Measurements from ENCODE around the gene PRR36.

PRR36 gene

GRCh38 chr19:7858109-7858770 is 15.9 kb downstream of the PRR36 start:
- DNase-seq, result peak; percentile 22

- DNase-seq, result no peak
These were observed 16.5 kb downstream of the PRR36 start for GRCh38 chr19:7857727-7858108.

GRCh38 chr19:7856679-7857663 is 17.2 kb downstream of the PRR36 start:
- no peak for DNase-seq

GRCh38 chr19:7856109-7856591 is 18.0 kb downstream of the PRR36 start:
- peak; percentile 7 for DNase-seq

GRCh38 chr19:7855426-7856108 is 18.6 kb downstream of the PRR36 start:
- no peak for DNase-seq

GRCh38 chr19:7853770-7854128 is 20.4 kb downstream of the PRR36 start:
- no peak for DNase-seq

- peak; percentile 64 for DNase-seq
These were observed 21.1 kb downstream of the PRR36 start for GRCh38 chr19:7852851-7853769.

- DNase-seq, result no peak
These were observed 22.3 kb downstream of the PRR36 start for GRCh38 chr19:7851623-7852500.

- no peak for DNase-seq
These were observed 23.1 kb downstream of the PRR36 start for GRCh38 chr19:7850945-7851622.

GRCh38 chr19:7850000-7850813 is 24.0 kb downstream of the PRR36 start:
- peak; percentile 61 for DNase-seq

- no peak for DNase-seq
These were observed 24.6 kb downstream of the PRR36 start for GRCh38 chr19:7849631-7849999.

- no peak for DNase-seq
These were observed 25.3 kb downstream of the PRR36 start for GRCh38 chr19:7848779-7849457.

GRCh38 chr19:7847664-7848063 is 26.5 kb downstream of the PRR36 start:
- DNase-seq, result no peak

GRCh38 chr19:7846155-7846646 is 28.0 kb downstream of the PRR36 start:
- DNase-seq, result no peak

GRCh38 chr19:7845390-7846154 is 28.6 kb downstream of the PRR36 start:
- DNase-seq, result no peak

- no peak for DNase-seq
These were observed 29.2 kb downstream of the PRR36 start for GRCh38 chr19:7844951-7845350.

GRCh38 chr19:7844405-7844804 is 29.8 kb downstream of the PRR36 start:
- no peak for DNase-seq

- DNase-seq, result no peak
These were observed 30.7 kb downstream of the PRR36 start for GRCh38 chr19:7843521-7843920.

All from NCI-H2227 treated with DMSO at 0.1 percent for 48 hours (cell line).